Psoas muscle (tissue), 8 donors: Measurements from ENCODE around the gene ATP10B. TPM values are rescaled to one million over a fixed set of nuclear protein-coding genes. Genes with fewer than 3 reads are reported as not detected.

Experiments used
- ATAC-seq, 4 donors: fragments of 200-7000 bp; cut with Tn5 transposase; one replicate each; pipeline ENCODE4 v1.9.1; 2020; ENCODE audit warnings: moderate library complexity in 3 of 4, mild to moderate bottlenecking in 2 of 4
- DNase-seq, 2 donors: peaks; one replicate each; pipeline ENCODE4 v3.0.0-alpha.2; 2020
- H3K27ac ChIP-seq: fragments of 200-600 bp; one replicate; pipeline ENCODE4 v1.8.0; 2022
- H3K27me3 ChIP-seq, 3 donors: fragments of 200-600 bp in 1 of 3; one replicate each; pipeline versions ENCODE4 v1.6.1 to v1.8.0; 2013 to 2022; ENCODE audit warnings: low read length in 2 of 3, mild to moderate bottlenecking in 2 of 3, moderate library complexity in 1 of 3; ENCODE audit not compliant: insufficient read depth in 3 of 3
- H3K36me3 ChIP-seq, 2 donors: fragments of 200-600 bp in 1 of 2; one replicate each; pipeline versions ENCODE4 v1.6.1 to v1.8.0; 2013 to 2022; ENCODE audit warnings: low read depth in 1 of 2, mild to moderate bottlenecking in 1 of 2, moderate library complexity in 1 of 2; ENCODE audit not compliant: insufficient read depth in 1 of 2
- H3K4me1 ChIP-seq: fragments of 200-600 bp; one replicate; pipeline ENCODE4 v1.8.0; 2022
- H3K4me3 ChIP-seq: fragments of 200-600 bp; one replicate; pipeline ENCODE4 v1.8.0; 2022; ENCODE audit warnings: mild to moderate bottlenecking
- H3K9me3 ChIP-seq: fragments of 200-600 bp; one replicate; pipeline ENCODE4 v1.8.0; 2022
- WGBS, 3 donors: extraction: QIAGEN DNeasy Blood & Tissue Kit; methylation state at CpG; one replicate each; pipeline versions ENCODE4 v1.1.6 to v1.1.7; 2013; 5-methylcytosine and 5-hydroxymethylcytosine counted together
- intact Hi-C, 2 donors: fragments of 100-400 bp; cut with DNase I; formaldehyde crosslinking; loops; one replicate each; pipeline versions ENCODE4 v1.11.0 to v1.14.2; 2022
- polyA plus RNA-seq, 3 donors: library from polyadenylated mRNA; stranded (reverse); fragments of 200-250 nt; gene quantifications; one replicate each; pipeline ENCODE4 v1.2.3, GENCODE V29; 2013
- total RNA-seq, 4 donors: library from RNA; stranded (reverse); fragmentation: NEBNext Ultra II Directional in 2 of 4; extraction: Animal tissue kit (Norgen Biotek cat#: 25700) in 2 of 4; gene quantifications; one replicate each; pipeline versions ENCODE4 v1.2.1 to v1.2.4, GENCODE V29; 2021 to 2023
- TF ChIP-seq, protein P1 (sequence below): fragments of 200-600 bp; IDR thresholded peaks from one replicate; pipeline ENCODE4 v1.8.0; 2022; ENCODE audit warnings: antibody characterized with exemption
- donor health status: healthy with polysubstance abuse.
- donor health status: DM: no; HTN: no; CAD: no; lungs with moderate emphysema.
- donor health status: Bipolar disorder and iron deficiency.
- donor health status: healthy.
- donor health status: DM: yes; HTN: yes; CAD: no.
- donor health status: DM: no; HTN: no; CAD: no.
- donor health status: DM: no; HTN: no; CAD: no.
- donor health status: DM: yes; HTN: yes; CAD: no.

Gene ATP10B
- total and polyA plus RNA-seq, 7 donors = 0.01 to 0.04 TPM; not detected in 5

DNA sequence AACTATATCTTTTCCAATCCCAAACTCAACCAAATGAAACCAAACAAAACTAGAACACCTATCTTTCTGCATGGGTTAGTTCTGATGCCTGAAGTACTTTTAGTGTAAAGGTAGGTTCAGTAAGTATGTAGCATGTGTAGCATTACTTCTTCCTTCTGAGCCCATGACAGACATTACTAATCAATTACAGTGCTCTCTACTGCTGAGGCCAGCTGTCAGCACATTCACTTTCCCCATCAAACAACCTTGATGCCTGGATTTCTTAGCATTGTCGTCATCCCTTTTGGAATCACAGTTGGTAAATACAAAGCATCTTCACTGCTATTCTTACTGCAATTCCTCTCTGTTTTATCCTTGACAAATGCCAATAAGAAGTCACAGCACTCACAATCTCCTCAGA is 327.2 kb downstream of the ATP10B start:
- TF ChIP-seq, protein P1, sequence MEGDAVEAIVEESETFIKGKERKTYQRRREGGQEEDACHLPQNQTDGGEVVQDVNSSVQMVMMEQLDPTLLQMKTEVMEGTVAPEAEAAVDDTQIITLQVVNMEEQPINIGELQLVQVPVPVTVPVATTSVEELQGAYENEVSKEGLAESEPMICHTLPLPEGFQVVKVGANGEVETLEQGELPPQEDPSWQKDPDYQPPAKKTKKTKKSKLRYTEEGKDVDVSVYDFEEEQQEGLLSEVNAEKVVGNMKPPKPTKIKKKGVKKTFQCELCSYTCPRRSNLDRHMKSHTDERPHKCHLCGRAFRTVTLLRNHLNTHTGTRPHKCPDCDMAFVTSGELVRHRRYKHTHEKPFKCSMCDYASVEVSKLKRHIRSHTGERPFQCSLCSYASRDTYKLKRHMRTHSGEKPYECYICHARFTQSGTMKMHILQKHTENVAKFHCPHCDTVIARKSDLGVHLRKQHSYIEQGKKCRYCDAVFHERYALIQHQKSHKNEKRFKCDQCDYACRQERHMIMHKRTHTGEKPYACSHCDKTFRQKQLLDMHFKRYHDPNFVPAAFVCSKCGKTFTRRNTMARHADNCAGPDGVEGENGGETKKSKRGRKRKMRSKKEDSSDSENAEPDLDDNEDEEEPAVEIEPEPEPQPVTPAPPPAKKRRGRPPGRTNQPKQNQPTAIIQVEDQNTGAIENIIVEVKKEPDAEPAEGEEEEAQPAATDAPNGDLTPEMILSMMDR = no peak
- Histone ChIP-seq H3K27me3 (peaks cover 0 to 3% (median 0%) of the 10 kb centered on the region in 3 donors), H3K4me3 (no peak overlapping the region), H3K9me3 (no peaks in the 10 kb centered on the region), H3K4me1 (no peaks in the 10 kb centered on the region), H3K36me3 (no peaks in the 10 kb centered on the region), H3K27ac (no peak overlapping the region)
- intact Hi-C loops = no loop called here
- DNase-seq = no peak
- no peak for ATAC-seq
- 35 to 43% (median 38%) methylated on average over 1 of the region's 1 CpG for WGBS, 3 donors

- no peak overlapping the region for H3K4me3 ChIP-seq
- H3K27me3 ChIP-seq = peaks cover 0 to 3% (median 0%) of the 10 kb centered on the region in 3 donors
- ATAC-seq = no peak
- no peaks in the 10 kb centered on the region for H3K4me1 ChIP-seq
- WGBS, 3 donors = 43 to 65% (median 51%) methylated on average over 4 of the region's 4 CpGs
- TF ChIP-seq, protein P1 = no peak
- DNase-seq = no peak
- no peak overlapping the region for H3K27ac ChIP-seq
- no peaks in the 10 kb centered on the region for H3K36me3 ChIP-seq
- intact Hi-C loops = no loop called here
- no peaks in the 10 kb centered on the region for H3K9me3 ChIP-seq
These were observed 328.4 kb downstream of the ATP10B start for GRCh38 chr5:160523502-160524163.

- no peaks in the 10 kb centered on the region for H3K9me3 ChIP-seq
- no peaks in the 10 kb centered on the region for H3K36me3 ChIP-seq
- peaks cover 0 to 3% (median 0%) of the 10 kb centered on the region in 3 donors for H3K27me3 ChIP-seq
- no peak overlapping the region for H3K27ac ChIP-seq
- no peak overlapping the region for H3K4me3 ChIP-seq
- ATAC-seq = no peak
- TF ChIP-seq, protein P1 = no peak
- intact Hi-C loops = no loop called here
- DNase-seq = no peak
- no peaks in the 10 kb centered on the region for H3K4me1 ChIP-seq
These were observed 330.7 kb downstream of the ATP10B start for GRCh38 chr5:160521392-160521663.

DNA sequence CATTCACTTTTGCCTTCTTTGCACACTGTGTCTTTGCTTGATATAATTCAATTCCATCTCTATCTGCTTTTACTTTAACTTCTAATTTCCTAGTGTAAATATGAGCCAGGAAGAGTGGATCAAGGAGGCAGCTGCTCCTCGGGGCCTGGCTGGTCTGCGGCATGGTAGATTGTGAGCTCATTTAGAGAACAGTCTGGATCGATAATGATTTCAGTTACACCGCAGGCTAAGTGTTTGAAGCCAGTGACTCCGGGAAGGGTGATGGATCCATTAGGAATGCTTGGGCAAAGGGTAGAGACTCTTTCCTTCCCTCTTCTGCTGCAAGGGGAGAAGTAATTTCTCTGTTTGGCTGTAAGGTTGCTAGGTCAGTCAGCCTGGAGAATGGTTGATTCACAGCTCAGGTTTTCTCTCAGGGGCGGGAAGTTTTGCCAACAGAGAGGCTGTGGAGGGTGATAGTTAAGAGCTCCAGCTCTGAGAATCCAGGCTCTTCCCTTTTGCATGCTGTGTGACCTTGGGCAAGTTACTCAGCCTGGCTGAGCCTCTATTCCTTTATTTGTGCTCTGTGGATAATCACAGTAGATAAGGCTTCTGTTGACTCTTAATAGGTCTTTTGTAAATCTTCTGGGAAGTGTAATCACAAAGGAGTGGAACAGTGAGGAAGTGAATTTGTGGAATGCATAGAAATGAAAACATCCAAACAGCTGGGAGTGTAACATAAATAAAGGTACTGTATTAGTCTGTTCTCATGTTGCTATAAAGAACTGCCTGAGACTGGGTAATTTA is 331.2 kb downstream of the ATP10B start:
- 32 to 41% (median 41%) methylated on average over 6 of the region's 6 CpGs for WGBS, 3 donors
- Histone ChIP-seq H3K27ac (no peak overlapping the region), H3K4me1 (no peaks in the 10 kb centered on the region), H3K9me3 (no peaks in the 10 kb centered on the region), H3K27me3 (peaks cover 0 to 3% (median 0%) of the 10 kb centered on the region in 3 donors), H3K4me3 (no peak overlapping the region), H3K36me3 (no peaks in the 10 kb centered on the region)
- ATAC-seq (no peak), DNase-seq (no peak)
- TF ChIP-seq, protein P1 = no peak
- intact Hi-C loops = no loop called here
